ENCODE measurements around the gene PCDHGA6.
"Not testable (repeated sequence)": the region's sequence is repeated elsewhere in the genome, so short reads cannot be mapped to it uniquely, and the experiment has no call there.

Gene PCDHGA6

DNA sequence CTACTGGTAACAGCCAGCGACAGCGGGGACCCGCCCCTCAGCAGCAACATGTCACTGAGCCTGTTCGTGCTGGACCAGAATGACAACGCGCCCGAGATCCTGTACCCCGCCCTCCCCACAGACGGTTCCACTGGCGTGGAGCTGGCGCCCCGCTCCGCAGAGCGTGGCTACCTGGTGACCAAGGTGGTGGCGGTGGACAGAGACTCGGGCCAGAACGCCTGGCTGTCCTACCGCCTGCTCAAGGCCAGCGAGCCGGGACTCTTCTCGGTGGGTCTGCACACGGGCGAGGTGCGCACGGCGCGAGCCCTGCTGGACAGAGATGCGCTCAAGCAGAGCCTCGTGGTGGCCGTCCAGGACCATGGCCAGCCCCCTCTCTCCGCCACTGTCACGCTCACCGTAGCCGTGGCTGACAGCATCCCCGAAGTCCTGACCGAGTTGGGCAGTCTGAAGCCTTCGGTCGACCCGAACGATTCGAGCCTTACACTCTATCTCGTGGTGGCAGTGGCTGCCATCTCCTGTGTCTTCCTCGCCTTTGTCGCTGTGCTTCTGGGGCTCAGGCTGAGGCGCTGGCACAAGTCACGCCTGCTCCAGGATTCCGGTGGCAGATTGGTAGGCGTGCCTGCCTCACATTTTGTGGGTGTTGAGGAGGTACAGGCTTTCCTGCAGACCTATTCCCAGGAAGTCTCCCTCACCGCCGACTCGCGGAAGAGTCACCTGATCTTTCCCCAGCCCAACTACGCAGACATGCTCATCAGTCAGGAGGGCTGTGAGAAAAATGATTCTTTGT is 20.9 kb downstream of the PCDHGA6 start:
- DNase-seq, result not testable (repeated sequence)

DNA sequence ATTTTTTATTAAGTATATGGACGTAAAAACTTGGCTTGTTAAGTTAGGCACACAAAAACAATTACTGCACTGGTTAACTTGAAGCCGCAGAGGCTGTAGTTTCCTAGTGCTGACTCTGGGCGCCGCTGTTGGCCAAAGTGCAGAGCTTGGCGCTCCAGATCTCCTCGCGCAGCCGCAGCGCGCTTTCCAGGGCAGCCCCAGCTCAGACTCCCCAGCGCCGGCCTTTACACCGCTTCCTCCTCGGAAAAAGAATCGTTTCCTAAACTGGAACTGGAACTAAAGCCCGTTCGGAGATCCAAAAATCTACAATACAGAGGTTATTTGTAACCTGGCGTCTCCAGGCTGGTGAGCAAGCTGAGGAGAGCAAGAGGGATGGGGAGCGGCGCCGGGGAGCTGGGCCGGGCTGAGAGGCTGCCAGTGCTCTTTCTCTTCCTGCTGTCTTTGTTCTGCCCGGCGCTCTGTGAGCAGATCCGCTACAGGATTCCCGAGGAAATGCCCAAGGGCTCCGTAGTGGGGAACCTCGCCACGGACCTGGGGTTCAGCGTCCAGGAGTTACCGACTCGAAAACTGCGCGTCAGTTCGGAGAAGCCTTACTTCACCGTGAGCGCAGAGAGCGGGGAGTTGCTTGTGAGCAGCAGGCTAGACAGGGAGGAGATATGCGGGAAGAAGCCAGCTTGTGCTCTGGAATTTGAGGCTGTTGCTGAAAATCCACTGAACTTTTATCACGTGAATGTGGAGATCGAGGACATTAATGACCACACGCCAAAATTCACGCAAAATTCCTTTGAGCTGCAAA is 24.3 kb downstream of the PCDHGA6 start, which contains the start of gene PCDHGB5:
TSS of gene PCDHGB5 (plus strand) at position 192 of the 796 bp plus-strand sequence. CDS start at position 373, 181 bp downstream.
- peak in 1 of 2 experiments; percentile 36 for DNase-seq

- DNase-seq, result no peak
These were observed 24.9 kb downstream of the PCDHGA6 start for GRCh38 chr5:141398608-141399007.

- DNase-seq, result no peak
These were observed 26.0 kb downstream of the PCDHGA6 start for GRCh38 chr5:141399555-141400258.

GRCh38 chr5:141402553-141403243 is 29.0 kb downstream of the PCDHGA6 start, which contains the start of gene PCDHGA9:
Gene PCDHGA9, plus strand, starts transcription at chr5:141402778. Its CDS starts 175 bp downstream, at chr5:141402953.
- DNase-seq, result no peak

GRCh38 chr5:141403387-141403786 is 29.7 kb downstream of the PCDHGA6 start:
- no peak for DNase-seq

- peak; percentile 44 to 53 for DNase-seq
These were observed 34.3 kb downstream of the PCDHGA6 start, which contains the start of gene PCDHGB6 for GRCh38 chr5:141407790-141408505. Gene PCDHGB6, plus strand, starts transcription at chr5:141408021. Its CDS starts 182 bp downstream, at chr5:141408203.

- no peak for DNase-seq
These were observed 36.1 kb downstream of the PCDHGA6 start for GRCh38 chr5:141409598-141410306.

DNA sequence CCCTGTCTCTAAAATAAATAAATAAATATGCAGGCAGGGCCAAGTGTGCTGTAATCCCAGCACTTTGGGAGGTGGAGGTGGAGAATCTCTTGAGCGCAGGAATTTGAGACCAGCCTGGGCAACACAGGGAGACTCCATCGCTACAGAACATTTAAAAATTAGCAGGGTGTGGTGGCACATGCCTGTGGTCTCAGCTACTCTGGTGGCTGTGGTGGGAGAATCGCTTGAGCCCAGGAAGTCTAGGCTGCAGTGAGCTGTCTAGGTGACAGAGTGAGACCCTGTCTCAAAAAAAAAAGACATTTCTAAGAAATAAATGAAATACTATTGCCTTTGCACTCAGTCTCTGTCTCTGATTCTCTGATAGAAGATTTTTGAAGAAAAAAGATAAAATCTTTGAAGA is 37.9 kb downstream of the PCDHGA6 start:
- no peak for DNase-seq

DNA sequence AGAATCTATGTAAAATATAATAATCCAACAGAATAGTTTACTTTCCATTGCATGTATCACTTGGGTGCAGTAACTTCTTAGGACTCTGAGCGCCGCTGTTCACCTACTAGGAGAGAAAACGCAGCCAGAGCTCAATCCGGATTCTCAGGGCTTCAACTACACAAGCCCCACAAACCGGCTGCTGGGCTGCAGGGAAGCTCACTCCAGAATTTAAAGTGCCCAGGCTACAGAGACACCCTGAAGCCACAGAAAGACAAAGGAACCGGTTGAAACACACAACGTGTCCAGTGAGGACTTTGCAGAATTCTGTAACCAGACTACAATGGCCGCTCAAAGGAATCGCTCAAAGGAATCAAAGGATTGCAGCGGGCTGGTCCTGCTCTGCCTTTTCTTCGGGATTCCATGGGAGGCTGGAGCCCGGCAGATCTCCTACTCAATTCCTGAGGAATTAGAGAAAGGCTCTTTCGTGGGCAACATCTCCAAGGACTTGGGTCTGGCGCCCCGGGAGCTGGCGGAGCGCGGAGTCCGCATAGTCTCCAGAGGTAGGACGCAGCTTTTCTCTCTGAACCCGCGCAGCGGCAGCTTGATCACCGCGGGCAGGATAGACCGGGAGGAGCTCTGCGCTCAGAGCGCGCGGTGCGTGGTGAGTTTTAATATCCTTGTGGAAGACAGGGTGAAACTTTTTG is 39.3 kb downstream of the PCDHGA6 start, which contains the start of gene PCDHGA10:
TSS of gene PCDHGA10 (plus strand) at position 134 of the 686 bp plus-strand sequence. CDS start at position 323, 189 bp downstream.
- DNase-seq, result peak; percentile 59 to 67

GRCh38 chr5:141413540-141414069 is 39.9 kb downstream of the PCDHGA6 start:
- DNase-seq, result no peak

DNA sequence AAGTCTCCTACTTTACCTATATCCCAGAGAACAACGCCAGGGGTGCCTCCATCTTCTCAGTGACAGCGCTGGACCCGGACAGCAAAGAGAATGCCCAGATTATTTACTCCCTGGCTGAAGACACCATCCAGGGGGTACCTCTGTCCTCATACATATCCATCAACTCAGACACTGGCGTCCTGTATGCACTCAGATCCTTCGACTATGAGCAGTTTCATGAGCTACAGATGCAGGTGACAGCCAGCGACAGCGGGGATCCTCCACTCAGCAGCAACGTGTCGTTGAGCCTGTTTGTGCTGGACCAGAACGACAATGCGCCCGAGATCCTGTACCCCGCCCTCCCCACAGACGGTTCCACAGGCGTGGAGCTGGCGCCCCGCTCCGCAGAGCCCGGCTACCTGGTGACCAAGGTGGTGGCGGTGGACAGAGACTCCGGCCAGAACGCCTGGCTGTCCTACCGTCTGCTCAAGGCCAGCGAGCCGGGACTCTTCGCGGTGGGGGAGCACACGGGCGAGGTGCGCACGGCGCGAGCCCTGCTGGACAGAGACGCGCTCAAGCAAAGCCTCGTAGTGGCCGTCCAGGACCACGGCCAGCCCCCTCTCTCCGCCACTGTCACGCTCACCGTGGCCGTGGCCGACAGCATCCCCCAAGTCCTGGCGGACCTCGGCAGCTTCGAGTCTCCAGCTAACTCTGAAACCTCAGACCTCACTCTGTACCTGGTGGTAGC is 41.0 kb downstream of the PCDHGA6 start:
- DNase-seq, result not testable (repeated sequence)

GRCh38 chr5:141415275-141415618 is 41.6 kb downstream of the PCDHGA6 start:
- not testable (repeated sequence) for DNase-seq

DNA sequence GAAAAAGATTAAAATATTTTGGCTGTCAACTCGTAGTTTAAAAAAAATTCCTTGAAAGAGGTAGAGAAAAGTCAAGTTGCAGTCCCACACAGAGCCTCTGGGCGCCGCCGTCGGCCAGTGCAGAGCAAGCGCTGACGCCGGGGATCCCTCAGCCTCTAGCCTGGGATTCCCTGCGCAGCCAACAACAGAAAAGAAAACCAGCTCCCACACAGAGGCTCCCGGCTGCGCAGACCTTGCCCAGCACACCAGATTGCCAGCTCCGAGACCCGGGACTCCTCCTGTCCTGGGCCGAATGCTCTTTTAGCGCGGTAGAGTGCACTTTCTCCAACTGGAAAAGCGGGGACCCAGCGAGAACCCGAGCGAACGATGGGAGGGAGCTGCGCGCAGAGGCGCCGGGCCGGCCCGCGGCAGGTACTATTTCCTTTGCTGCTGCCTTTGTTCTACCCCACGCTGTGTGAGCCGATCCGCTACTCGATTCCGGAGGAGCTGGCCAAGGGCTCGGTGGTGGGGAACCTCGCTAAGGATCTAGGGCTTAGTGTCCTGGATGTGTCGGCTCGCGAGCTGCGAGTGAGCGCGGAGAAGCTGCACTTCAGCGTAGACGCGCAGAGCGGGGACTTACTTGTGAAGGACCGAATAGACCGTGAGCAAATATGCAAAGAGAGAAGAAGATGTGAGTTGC is 43.9 kb downstream of the PCDHGA6 start, which contains the start of gene PCDHGB7:
TSS of gene PCDHGB7 (plus strand) at position 184 of the 679 bp plus-strand sequence. CDS start at position 367, 183 bp downstream.
- peak; percentile 61 to 68 for DNase-seq

DNA sequence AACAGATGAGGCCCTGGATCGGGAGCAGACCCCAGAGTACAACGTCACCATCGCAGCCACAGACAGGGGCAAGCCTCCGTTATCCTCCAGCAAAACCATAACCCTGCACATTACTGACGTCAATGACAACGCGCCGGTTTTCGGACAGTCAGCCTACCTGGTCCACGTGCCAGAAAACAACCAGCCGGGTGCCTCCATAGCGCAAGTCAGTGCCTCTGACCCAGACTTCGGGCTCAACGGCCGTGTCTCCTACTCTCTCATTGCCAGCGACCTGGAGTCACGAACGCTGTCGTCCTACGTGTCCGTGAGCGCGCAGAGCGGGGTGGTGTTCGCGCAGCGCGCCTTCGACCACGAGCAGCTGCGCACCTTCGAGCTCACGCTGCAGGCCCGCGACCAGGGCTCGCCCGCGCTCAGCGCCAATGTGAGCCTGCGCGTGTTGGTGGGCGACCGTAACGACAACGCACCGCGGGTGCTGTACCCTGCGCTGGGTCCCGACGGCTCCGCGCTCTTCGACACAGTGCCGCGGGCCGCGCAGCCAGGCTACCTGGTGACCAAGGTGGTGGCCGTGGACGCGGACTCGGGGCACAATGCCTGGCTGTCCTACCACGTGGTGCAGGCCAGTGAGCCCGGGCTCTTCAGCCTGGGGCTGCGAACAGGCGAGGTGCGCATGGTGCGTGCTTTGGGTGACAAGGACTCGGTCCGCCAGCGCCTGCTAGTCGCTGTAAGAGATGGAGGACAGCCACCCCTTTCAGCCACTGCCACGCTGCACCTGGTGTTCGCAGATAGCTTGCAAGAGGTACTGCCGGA is 45.6 kb downstream of the PCDHGA6 start:
- DNase-seq, result no peak

DNA sequence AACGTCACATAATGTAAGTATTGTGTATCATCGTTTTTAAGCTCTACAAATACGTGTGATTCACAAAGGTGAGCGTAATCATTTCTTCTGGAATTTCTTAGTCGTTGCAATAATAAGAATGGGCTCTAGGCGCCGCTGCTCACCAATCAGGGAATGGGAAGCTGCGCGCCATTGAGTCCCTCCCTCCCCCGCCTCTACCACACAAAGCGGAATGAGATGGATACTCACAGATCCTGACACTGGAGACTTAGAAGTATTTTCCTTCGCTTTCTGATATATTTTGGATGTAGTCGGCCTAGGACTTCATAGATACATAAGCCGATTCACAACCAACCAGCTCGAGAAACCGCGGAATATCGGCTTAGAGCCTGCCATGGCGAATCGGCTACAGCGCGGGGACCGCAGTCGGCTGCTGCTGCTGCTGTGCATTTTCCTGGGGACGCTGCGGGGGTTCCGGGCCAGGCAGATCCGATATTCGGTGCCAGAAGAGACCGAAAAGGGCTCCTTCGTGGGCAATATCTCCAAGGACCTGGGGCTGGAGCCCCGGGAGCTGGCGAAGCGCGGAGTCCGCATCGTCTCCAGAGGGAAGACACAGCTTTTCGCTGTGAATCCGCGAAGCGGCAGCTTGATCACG is 47.3 kb downstream of the PCDHGA6 start, which contains the start of gene PCDHGA11:
TSS of gene PCDHGA11 (plus strand) at position 197 of the 634 bp plus-strand sequence. CDS start at position 374, 177 bp downstream.
- DNase-seq, result peak; percentile 62

DNA sequence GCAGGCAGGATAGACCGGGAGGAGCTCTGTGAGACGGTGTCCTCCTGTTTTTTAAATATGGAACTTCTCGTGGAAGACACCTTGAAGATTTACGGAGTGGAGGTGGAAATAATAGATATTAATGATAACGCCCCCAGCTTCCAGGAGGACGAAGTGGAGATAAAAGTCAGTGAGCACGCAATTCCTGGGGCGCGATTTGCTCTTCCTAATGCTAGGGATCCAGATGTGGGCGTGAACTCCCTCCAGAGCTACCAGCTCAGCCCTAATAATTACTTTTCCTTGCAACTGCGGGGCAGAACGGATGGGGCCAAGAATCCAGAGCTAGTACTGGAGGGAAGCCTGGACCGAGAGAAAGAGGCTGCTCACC is 47.8 kb downstream of the PCDHGA6 start:
- no peak for DNase-seq

All from activated CD4-positive, alpha-beta T cell treated with anti-CD3 and anti-CD28 coated beads, Interleukin-2, amount 50 U/mL, for 48 hours (primary cell).